ENCODE measurements around the gene TRAF6. TPM values are rescaled to one million over a fixed set of nuclear protein-coding genes. Genes with fewer than 3 reads are reported as not detected.
"Not testable (repeated sequence)": the region's sequence is repeated elsewhere in the genome, so short reads cannot be mapped to it uniquely, and the experiment has no call there.

Gene TRAF6, protein sequence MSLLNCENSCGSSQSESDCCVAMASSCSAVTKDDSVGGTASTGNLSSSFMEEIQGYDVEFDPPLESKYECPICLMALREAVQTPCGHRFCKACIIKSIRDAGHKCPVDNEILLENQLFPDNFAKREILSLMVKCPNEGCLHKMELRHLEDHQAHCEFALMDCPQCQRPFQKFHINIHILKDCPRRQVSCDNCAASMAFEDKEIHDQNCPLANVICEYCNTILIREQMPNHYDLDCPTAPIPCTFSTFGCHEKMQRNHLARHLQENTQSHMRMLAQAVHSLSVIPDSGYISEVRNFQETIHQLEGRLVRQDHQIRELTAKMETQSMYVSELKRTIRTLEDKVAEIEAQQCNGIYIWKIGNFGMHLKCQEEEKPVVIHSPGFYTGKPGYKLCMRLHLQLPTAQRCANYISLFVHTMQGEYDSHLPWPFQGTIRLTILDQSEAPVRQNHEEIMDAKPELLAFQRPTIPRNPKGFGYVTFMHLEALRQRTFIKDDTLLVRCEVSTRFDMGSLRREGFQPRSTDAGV
- 13.5 and 14.8 TPM in 2 replicates for total RNA-seq (2022)
- percentile 84 among the genes with signal in this experiment for Bru-seq, nascent RNA
- percentile 64 among the genes with signal in this experiment for BruChase-seq, experiment 1, labeled RNA remaining after a 6-hour chase
- BruChase-seq, experiment 2, labeled RNA remaining after a 2-hour chase = percentile 83 among the genes with signal in this experiment
- long read RNA-seq, full-length matches to known transcripts = 14 of 18 reads
- long read RNA-seq, partial matches to known transcripts = 0 of 18 reads
- long read RNA-seq, other reads (novel, unspliced or antisense) = 4 of 18 reads

- TF ChIP-seq CTCF (IDR thresholded peaks at IDR 0.05; ENCODE audit: unreplicated experiment) = peak; percentile 93
- peaks cover 7% of the 10 kb centered on the region for H3K9me3 Mint-ChIP-seq (ENCODE audit: low read depth, unreplicated experiment)
- peaks cover 16% of the 10 kb centered on the region for H3K4me1 Mint-ChIP-seq (ENCODE audit: low read depth, unreplicated experiment)
- TSS peak; percentile 63 for BruUV-seq (replicated peaks)
- intact Hi-C loops (cut with micrococcal nuclease; ENCODE audit: unreplicated experiment) = loop anchor here (2.0 kb wide), 1 partner anchor 31 kb away; no protein-coding TSS in a partner anchor
- peaks cover 21% of the 10 kb centered on the region for H3K27me3 Mint-ChIP-seq (ENCODE audit: unreplicated experiment)
- H3K36me3 Mint-ChIP-seq (ENCODE audit: insufficient read depth, unreplicated experiment) = peaks cover 24% of the 10 kb centered on the region
- CTCF ChIA-PET = interaction anchor here (0.8 to 2.0 kb wide), 3 partner anchors 17 to 54 kb away, joined by 3 to 7 read pairs (median 5); no protein-coding TSS in a partner anchor
- H3K4me3 Mint-ChIP-seq (ENCODE audit: low read depth, unreplicated experiment) = peak within 1 kb of the TSS; percentile 93
- DNase-seq = peak; percentile 95
- peak within 1 kb of the TSS; percentile 74 for H3K27ac Mint-ChIP-seq (ENCODE audit: unreplicated experiment)
Observed at GRCh38 chr11:36509694-36510593, at the start of gene TRAF6. Gene TRAF6 (minus strand): TSS chr11:36510272. CDS start chr11:36501515, 8,757 bp downstream.

GRCh38 chr11:36558571-36559413, 48.7 kb upstream of the TRAF6 start:
- no peaks in the 10 kb centered on the region for H3K36me3 Mint-ChIP-seq (ENCODE audit: insufficient read depth, unreplicated experiment)
- H3K4me3 Mint-ChIP-seq (ENCODE audit: low read depth, unreplicated experiment) = no peak overlapping the region
- no peak for TF ChIP-seq CTCF (IDR thresholded peaks at IDR 0.05; ENCODE audit: unreplicated experiment)
- H3K27ac Mint-ChIP-seq (ENCODE audit: unreplicated experiment) = no peak overlapping the region
- intact Hi-C loops (cut with micrococcal nuclease; ENCODE audit: unreplicated experiment) = no loop called here
- H3K9me3 Mint-ChIP-seq (ENCODE audit: low read depth, unreplicated experiment) = no peaks in the 10 kb centered on the region
- DNase-seq = no peak
- H3K4me1 Mint-ChIP-seq (ENCODE audit: low read depth, unreplicated experiment) = peaks cover 9% of the 10 kb centered on the region
- H3K27me3 Mint-ChIP-seq (ENCODE audit: unreplicated experiment) = peaks cover 42% of the 10 kb centered on the region
- CTCF ChIA-PET = no interaction called here
- no TSS peak for BruUV-seq (replicated peaks)

DNA sequence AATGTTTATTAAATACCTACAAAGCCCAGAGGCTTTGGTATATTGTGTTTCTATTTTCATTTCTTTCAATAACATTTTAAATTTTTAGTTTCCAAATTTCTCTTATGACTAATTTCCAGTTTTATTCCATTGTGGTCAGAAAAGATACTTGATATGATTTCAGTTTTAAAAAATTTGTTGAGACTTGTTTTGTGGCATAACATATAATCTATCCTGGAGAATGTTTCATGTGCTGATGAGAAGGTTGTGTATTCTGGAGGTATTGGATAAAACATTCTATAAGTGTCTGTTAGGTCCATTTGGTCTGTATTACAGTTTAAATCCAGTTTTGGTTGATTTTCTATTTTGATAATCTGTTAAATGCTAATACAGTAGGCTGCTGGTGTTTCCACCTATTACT, 47.9 kb upstream of the TRAF6 start:
- no peak overlapping the region for H3K27ac Mint-ChIP-seq (ENCODE audit: unreplicated experiment)
- no peak for DNase-seq
- H3K27me3 Mint-ChIP-seq (ENCODE audit: unreplicated experiment) = peaks cover 42% of the 10 kb centered on the region
- no peak overlapping the region for H3K4me3 Mint-ChIP-seq (ENCODE audit: low read depth, unreplicated experiment)
- BruUV-seq (replicated peaks) = no TSS peak
- peaks cover 9% of the 10 kb centered on the region for H3K4me1 Mint-ChIP-seq (ENCODE audit: low read depth, unreplicated experiment)
- H3K9me3 Mint-ChIP-seq (ENCODE audit: low read depth, unreplicated experiment) = no peaks in the 10 kb centered on the region
- no peaks in the 10 kb centered on the region for H3K36me3 Mint-ChIP-seq (ENCODE audit: insufficient read depth, unreplicated experiment)
- CTCF ChIA-PET = no interaction called here
- TF ChIP-seq CTCF (IDR thresholded peaks at IDR 0.05; ENCODE audit: unreplicated experiment) = no peak
- intact Hi-C loops (cut with micrococcal nuclease; ENCODE audit: unreplicated experiment) = no loop called here

DNA sequence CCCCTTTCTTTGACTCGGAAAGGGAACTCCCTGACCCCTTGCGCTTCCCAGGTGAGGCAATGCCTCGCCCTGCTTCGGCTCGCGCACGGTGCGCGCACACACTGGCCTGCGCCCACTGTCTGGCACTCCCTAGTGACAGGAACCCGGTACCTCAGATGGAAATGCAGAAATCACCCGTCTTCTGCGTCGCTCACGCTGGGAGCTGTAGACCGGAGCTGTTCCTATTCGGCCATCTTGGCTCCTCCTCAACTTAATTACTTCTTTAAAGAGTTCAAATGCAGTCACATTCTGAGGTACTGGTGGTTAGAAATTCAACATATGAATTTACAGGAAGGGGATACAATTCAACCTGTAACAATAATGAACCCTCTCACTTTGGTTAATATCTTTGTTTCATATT, 47.3 kb upstream of the TRAF6 start:
- H3K27ac Mint-ChIP-seq (ENCODE audit: unreplicated experiment); H3K36me3 Mint-ChIP-seq (ENCODE audit: insufficient read depth, unreplicated experiment); H3K4me3 Mint-ChIP-seq (ENCODE audit: low read depth, unreplicated experiment); H3K9me3 Mint-ChIP-seq (ENCODE audit: low read depth, unreplicated experiment); intact Hi-C loops (cut with micrococcal nuclease; ENCODE audit: unreplicated experiment); DNase-seq; CTCF ChIA-PET; H3K4me1 Mint-ChIP-seq (ENCODE audit: low read depth, unreplicated experiment); BruUV-seq (replicated peaks): not testable (repeated sequence)
- H3K27me3 Mint-ChIP-seq (ENCODE audit: unreplicated experiment) = peaks cover 40% of the 10 kb centered on the region

Measured in Calu3 (cell line).